GM18511 (cell line): ENCODE results near the gene GPR42.
"Not testable (repeated sequence)": the region's sequence is repeated elsewhere in the genome, so short reads cannot be mapped to it uniquely, and the experiment has no call there.

Experiments
- ATAC-seq: cut with Tn5 transposase; IDR thresholded peaks from one replicate; pipeline ENCODE4 v1.9.1; 2021; ENCODE audit warnings: mild to moderate bottlenecking, moderate library complexity; ENCODE audit not compliant: unreplicated experiment

Gene GPR42

GRCh38 chr19:35362261-35363000 is 8.4 kb upstream of the GPR42 start:
- no peak for ATAC-seq

DNA sequence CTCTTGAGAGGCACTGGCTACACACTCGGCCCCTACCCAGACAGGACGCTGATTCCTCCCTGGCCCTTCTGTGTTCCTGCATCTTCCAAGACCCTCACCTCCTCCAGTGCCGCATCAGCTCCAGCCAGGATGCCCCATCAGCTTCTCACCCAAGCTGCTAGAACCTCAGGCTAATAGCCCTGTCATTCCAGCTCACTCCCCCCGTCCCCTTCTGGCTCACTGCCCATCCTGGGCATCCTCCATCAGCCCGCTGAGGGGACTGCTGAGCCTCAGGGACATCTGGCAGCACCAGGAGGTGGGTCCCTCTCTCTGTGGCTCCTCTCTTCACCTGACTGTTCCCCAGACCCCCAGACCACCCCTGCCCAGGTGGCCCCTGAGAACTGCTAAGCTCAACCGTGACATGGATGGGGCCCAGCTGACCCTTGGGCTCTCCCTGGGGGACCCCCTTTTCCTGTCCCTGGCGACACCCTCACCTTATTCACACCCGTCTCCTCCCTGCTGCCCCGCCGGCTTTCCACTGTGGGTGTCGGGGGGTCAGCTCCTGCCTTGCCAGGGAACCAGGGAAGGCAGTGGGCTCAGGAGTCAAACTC is 7.8 kb upstream of the GPR42 start:
- no peak for ATAC-seq

DNA sequence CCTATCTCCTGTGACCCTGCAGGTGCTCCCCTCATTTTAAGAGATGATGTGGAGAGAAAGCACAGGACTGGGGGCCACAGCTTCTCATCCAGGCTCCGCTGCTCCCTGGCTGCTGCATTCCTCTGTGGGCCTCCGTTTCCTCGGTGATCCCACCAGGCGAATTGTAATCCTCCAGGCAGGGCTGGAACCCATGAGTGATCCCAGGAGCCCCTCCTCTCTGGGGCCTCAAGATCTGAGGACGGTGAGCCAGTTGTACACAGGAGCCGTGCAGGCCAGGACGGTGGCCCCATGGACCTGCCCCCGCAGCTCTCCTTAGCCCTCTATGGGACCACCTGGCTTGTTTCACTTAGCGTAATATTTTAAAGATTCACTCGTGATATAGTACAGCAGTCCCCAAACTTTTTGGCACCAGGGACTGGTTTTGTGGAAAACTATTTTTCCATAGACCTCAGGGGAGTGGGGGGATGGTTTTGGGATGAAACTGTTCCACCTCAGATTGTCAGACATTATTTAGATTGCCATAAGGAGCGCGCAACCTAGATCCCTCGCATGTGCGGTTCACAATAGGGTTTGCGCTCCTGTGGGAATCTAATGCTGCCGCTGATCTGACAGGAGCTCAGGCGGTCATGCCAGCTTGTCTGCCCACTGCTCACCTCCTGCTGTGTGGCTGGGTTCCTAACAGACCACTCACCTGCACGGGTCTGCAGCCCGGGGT is 7.0 kb upstream of the GPR42 start:
- ATAC-seq = no peak

DNA sequence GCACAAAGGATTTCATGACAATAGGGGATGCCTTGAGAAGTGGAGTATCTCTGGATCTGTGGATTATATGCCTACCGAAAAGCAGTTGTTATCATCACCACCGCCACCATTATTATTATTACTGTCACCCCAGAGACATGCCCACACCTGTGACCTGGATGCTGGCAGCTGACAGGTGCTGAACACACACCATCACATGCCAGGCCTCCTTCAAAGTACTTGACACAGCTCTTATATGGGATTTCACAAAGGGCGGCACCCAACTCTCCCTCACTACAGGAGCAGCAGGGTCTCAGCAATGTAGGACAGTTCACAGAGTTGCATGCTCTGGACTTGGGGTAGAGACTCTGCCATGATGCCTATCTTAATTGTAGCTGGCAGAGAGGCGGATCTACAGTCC is 5.6 kb upstream of the GPR42 start:
- ATAC-seq = no peak

DNA sequence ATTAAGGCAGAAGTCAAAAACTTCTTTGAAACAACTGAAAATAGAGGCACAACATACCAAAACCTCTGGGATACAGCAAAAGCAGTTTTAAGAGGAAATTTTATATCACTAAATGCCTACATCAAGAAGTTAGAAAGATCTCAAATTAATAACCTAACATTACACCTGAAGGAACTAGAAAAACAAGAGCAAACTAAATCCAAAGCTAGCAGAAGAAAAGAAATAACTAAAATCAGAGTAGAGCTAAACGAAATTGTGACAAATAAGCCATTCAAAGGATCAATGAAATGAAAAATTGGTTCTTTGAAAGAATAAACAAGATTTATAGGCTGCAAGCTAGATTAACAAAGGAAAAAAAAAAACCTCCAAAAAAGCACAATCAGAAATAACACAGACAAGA is 2.5 kb upstream of the GPR42 start:
- no peak for ATAC-seq

GRCh38 chr19:35369522-35369921 is 1.3 kb upstream of the GPR42 start:
- ATAC-seq = no peak

DNA sequence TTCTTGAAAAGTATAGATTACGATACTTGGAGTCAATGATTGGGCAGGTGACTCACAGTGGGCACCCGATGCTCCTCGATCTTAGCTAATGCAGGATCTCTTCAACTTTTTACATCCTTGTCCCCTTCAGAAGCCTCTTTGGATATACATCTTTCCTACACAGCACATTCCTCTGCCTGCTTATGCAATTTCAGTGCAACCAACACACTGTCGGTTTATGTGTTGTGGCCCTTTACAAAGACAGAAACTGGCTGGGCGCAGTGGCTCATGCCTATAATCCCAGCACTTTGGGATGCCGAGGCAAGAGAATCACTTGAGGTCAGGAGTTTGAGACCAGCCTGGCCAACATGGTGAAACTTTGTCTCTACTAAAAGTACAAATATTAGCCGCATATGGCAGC is 2.6 kb downstream of the GPR42 start:
- no peak for ATAC-seq

- not testable (repeated sequence) for ATAC-seq
These were observed 3.2 kb downstream of the GPR42 start for GRCh38 chr19:35374031-35374430.

DNA sequence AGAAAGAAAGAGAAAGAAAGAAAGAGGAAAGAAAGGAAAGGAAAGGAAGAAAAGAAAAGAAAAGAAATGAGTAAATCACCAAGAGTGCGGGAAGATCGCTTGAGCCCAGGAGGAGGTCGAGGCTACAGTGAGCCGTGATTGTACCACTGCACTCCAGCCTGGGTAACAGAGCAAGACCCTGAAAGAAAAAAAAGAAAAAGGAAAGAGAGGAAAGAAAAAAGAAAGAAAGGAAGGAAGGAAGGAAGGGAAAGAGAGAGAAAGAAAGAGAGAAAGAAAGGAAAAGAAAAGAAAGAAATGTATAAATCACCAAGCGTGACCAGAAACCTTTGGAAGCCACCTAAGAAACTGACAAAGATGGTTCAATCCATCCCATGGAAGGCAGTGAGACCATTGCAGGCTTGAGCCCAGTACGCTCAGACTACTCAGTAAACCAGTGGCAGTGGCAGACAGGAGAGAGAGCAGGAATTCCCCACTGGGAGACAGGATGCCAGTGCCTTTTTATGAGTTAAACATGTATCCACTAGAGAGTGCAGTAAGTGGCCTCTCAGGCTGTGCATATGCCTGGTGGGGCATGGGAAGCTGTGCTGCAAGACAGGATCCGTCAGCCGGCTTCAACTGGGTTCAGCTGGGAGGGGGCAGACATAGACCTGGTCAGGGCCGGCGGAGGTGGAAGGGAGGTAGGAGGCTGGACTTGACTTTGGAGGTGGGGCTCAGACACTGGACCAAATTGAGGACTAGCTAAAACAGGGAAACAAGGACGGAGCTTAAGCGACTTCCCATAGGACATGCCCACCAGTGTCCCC is 4.8 kb downstream of the GPR42 start:
- ATAC-seq = no peak

DNA sequence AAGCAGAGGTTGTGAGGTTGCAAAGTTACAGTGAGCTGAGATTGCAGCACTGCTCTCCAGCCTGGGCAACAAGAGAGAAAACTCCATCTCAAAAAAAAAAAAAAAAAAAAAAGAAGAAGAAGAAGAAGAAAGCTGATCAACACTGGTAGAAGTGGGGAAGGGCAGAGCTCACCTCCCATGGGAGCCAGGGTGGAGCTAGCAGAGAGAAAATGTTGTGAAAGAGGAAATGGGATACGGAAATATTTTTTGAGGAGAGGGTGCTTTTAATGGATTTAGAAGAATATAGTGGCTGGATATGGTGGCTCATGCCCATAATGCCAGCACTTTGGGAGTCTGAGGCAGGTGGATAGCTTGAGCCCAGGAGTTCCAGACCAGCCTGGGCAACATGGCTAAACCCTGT is 6.8 kb downstream of the GPR42 start:
- ATAC-seq = no peak

- ATAC-seq = no peak
These were observed 7.5 kb downstream of the GPR42 start for GRCh38 chr19:35378356-35378755.

DNA sequence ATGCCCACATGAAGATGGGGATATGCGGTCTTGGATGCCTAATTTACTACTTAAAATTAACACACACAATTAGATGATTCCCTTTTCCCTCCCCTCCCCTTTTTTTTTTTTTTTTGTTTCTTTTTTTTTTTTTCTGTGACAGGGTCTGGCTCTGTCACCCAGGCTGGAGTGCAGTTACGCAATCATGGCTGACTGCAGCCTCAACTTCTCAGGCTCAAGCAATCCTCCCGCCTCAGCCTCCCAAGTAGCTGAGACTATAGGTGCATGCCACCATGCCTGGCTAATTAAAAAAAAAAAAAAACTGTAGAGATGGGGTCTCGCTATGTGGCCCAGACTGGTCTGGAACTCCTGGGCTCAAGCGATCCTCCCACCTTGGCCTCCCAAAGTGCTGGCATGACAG is 8.7 kb downstream of the GPR42 start:
- not testable (repeated sequence) for ATAC-seq

- no peak for ATAC-seq
These were observed 9.1 kb downstream of the GPR42 start for GRCh38 chr19:35379992-35380391.

DNA sequence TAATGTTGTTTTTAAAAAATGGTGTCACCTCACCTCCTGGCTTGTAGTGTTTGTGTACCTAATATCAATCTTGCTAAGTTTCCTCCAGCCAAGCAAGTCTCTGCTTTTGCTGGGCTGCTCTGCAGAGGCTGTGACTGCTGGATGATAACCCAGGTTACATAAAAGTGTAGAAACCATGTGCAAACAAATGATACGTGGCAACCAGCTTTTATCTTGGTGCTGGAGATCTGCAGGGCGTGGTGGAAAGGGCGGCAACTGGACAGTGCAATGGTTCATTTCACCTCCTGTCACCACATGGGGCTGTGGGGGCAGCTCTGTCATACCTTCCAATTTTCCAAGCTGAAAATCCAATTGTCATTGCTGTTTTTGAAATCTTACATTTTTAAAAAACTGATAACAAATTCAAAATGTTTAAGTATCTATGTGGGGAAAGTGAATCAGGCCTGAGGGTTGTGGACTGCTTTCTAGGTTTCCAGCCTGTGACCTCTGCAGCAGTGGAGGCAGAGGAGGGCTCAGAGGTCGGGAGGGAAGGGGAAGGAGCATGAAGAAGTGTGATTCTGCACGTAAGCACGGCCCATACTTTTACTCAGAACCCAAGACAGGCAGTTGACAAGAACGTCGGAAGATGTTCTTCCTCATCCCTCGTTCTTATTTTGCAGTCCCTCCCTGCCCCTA is 9.7 kb downstream of the GPR42 start:
- ATAC-seq = no peak

DNA sequence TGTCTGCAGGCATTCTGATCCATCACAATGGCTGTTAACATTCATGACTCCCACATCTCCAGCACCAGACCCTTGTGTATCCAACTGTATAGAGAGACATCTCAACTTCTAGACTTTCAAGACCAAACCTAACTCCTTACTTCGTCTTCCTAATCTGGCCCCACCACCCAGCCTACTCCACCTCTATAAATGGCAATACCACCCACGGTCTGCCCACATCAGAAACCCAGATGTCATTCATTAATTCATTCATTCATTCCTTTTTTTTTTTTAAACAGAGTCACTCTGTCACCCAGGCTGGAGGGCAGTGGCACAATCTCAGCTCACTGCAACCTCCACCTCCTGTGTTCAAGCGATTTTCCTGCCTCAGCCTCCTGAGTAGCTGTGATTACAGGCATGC is 10.4 kb downstream of the GPR42 start:
- no peak for ATAC-seq

- ATAC-seq = no peak
These were observed 11.1 kb downstream of the GPR42 start for GRCh38 chr19:35381926-35382325.

DNA sequence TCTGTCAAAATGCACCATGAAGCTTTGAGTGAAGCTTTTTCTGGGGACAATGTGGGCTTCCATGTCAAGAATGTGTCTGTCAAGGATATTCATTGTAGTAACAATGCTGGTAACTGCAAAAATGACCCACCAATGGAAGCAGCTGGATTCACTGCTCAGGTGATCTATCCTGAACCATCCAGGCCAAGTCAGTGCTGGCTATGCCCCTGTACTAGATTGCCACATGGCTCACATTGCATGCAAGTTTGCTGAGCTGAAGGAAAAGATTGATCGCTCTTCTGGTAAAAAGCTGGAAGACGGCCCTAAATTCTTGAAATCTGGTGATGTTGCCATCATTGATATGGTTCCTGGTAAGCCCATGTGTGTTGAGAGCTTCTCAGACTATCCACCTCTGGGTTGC is 12.7 kb downstream of the GPR42 start:
- ATAC-seq = no peak

DNA sequence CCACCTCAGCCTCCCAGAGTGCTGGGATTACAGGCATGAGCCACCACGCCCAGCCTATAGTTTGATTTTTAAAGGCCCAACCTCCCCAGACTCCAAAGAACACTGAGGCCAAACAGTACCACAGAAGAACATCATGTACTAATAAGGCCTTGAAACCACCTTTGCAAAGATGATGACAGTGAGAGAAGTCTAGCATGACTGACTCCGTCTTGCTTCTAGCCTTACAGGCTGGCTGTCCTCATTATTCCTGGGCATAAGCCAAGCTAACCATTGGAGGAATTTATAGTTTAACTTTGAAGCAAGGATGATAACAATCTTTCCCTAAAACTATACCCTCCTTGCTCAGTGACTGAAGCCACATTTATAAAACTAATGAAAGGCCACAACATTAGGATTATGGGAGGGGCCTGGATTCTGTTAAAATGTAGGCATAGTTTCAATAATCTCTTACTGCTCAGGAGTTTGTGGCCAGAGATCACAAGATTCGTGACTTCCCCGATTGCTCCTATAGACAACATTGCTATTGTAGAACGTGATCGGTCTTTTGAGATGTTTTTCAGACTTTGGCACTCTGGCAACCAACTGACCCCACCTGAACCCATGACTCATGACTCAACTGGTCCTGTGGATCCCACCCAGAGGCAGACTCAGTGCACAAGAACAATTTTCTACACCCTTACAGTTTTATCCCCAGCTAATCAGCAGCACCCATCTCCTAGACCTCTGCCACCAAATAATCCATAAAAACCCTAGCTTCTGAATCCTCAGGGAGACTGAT is 17.6 kb downstream of the GPR42 start:
- no peak for ATAC-seq

- ATAC-seq = no peak
These were observed 18.5 kb downstream of the GPR42 start for GRCh38 chr19:35389192-35389861.
